Right lobe of liver (tissue), 4 donors: ENCODE measurements around the gene PPFIA4.

Experiments used
- CTCF ChIP-seq, 4 donors: fragments of 200-600 bp in 3 of 4; fragments of 450-650 bp in 1 of 4; IDR thresholded peaks; one replicate each; pipeline versions ENCODE4 v1.5.1 to v1.8.0; 2016 to 2022; ENCODE audit warnings: antibody characterized with exemption in 4 of 4, mild to moderate bottlenecking in 2 of 4
- POLR2A ChIP-seq: fragments of 450-650 bp; IDR thresholded peaks from one replicate; pipeline ENCODE4 v1.6.1; 2017; ENCODE audit warnings: antibody characterized with exemption, mild to moderate bottlenecking
- donor health status: DM: no; HTN: no; CAD: no.
- donor health status: DM: no; HTN: no; CAD: no.
- donor health status: DM: no; HTN: yes; CAD: no.

GRCh38 chr1:203097001-203097400 lies 70.7 kb downstream of the PPFIA4 start:
- no peak for TF ChIP-seq CTCF (IDR thresholded peaks at IDR 0.05)
- TF ChIP-seq POLR2A: no peak
